HG03064 (cell line): ENCODE measurements around the gene MAPK8IP1.
"Not testable (repeated sequence)": the region's sequence is repeated elsewhere in the genome, so short reads cannot be mapped to it uniquely, and the experiment has no call there.

Experiments
- ATAC-seq: cut with Tn5 transposase; IDR thresholded peaks from one replicate; pipeline ENCODE4 v1.9.1; 2021; ENCODE audit warnings: low read depth; ENCODE audit not compliant: unreplicated experiment

MAPK8IP1 gene

GRCh38 chr11:45889555-45889954 lies 4.1 kb downstream of the MAPK8IP1 start:
- ATAC-seq: no peak

- no peak for ATAC-seq
Observed at GRCh38 chr11:45889966-45890365, 4.5 kb downstream of the MAPK8IP1 start.

DNA sequence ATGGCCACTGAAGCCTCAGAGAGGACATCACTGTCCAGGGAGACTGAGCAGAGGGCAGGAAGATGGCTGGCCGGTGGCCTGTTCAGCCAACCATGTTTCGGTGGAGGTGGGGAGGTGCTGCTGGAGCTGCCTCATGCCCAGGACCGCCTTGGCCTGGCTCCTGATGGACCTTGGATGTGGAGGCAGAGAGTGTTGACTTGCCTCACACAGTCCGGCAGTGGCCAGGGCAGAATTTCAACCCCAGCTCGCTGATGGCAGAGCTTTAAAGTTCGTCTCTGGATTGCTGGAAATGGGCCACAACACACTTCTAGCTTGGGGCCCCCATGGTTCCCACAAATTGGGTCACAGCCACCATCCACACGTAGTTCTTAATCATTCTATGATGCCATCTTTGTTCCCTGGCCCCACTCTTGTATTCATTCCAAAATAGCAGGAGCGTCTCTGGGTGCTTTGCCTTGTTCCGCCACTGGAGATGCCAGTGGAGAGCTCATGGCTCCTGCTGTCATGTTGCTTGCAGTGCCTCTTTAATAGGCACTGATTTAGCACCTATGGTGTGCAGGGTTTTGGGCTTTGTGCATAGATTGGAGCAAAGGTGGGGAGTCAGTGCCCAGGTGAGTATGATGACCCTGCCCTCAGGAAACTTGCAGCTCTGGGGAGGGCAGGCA lies 5.6 kb downstream of the MAPK8IP1 start:
- ATAC-seq: no peak

DNA sequence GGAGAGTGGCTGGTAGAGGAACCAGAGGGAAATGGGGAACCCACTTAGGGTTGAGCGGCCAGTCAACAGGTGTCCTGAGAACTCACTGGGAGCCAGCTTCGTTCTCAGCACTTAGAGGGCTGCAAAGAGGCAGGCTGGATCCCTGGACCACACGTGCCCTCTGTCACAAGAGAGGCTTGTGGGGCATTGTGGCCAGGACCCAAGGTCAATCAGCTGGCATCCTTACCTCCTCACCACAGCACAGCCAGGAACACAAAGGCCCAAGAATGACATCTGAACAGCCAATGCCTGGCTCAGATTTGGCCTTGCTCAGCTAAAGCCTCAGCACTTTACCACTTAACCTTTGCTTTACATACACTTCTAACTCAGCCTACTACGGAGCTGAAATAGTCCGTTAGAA lies 7.4 kb downstream of the MAPK8IP1 start:
- ATAC-seq: no peak

DNA sequence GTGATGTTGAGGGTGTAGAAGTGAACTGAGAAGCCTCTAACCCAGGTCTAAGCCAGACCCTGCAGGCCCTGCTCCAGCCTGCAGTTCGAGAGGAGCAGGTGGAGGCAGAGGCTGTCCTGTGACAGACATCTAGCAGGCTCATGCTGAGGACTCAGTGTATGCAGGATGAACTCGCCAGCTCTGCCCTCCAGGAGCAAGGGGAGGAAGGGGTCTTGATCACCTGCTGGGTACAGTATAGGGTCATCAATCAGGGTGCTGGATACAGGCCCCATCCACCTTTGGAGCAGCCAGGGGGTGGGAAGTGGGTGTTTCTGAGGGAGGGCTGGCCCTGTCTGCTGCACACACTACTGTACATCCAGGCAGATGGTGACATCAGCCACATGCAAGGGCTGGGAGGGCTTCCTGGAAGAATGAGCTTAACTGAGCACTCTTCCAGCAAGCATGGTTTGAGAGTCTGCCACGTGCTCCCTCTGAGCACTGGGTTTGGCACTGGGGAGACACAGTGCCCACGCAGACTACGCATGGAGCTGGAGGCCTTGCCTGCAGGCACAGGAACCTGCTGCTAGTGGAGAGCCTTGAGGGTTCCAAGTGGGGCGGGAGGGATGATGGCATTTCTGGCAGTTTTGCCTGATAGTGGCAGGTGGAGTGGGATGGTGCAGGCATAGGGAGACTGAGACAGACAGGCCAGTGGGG lies 9.2 kb downstream of the MAPK8IP1 start:
- no peak for ATAC-seq

- ATAC-seq: no peak
Observed at GRCh38 chr11:45895553-45896259, 10.3 kb downstream of the MAPK8IP1 start.

DNA sequence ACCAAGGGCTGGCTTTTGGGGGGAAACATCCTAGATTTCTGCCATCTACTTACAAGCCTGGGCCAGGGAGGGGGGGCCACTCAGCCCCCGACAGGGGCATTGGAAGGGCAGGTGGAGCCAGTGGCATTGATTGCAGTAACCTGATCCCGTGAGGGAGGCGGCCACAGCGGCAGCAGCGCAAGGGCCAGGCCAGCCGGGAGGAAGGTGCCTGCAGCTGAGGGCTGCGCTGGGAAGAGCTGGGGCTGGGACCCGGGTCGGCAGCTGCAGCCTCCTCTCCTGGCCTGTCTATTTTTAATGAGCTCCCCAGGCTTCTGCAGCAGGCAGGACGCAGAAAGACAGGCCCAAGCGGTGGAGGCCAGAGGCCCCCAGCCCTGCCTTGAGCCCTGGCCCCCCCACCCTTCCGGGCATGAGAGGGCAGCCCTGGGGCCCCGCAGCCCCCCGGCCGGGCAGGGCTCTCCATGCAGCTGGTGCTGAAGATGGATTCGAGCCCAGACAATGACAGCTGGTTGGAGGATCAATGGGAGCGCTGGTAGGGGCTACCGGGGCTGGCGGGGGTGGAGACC lies 11.1 kb downstream of the MAPK8IP1 start:
- ATAC-seq: no peak

- no peak for ATAC-seq
Observed at GRCh38 chr11:45897556-45897955, 12.1 kb downstream of the MAPK8IP1 start.

- ATAC-seq: no peak
Observed at GRCh38 chr11:45899086-45899447, 13.6 kb downstream of the MAPK8IP1 start.

DNA sequence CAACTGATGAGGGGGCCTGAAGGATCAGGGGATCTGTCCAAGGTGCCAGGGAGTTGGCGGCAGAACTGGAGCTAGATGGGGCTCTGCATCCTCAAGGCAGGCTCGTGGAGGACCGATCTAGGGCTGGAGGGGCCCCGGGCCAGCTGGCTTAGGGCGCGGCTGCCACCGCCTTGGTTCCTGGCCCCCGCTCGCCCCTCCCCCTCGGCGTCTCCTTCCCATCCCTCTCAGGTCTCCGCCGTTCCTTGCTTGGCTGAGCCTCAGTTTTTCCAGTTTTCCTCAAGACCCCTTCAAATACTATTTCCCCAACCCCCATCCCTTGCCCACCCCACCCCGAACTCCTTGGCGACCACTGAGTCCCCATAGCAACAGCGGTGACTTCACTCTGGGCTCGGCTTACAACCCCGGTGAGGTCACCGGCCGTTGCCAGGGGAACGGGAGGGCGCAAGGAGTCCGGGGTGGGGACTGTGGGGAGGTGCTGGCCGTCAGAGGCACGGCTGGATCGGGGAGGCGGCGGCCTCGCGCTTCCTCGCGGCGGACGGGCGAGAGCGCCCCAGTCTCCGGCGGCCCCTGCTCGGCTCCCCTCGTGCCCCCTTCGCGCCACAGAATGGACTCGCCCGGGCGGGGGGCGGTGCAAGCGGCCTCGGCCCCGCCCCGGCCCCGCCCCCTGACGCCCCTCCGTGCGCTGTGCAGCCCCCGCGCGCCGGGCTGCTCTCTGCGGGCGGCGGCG lies 14.2 kb downstream of the MAPK8IP1 start:
- ATAC-seq: no peak

DNA sequence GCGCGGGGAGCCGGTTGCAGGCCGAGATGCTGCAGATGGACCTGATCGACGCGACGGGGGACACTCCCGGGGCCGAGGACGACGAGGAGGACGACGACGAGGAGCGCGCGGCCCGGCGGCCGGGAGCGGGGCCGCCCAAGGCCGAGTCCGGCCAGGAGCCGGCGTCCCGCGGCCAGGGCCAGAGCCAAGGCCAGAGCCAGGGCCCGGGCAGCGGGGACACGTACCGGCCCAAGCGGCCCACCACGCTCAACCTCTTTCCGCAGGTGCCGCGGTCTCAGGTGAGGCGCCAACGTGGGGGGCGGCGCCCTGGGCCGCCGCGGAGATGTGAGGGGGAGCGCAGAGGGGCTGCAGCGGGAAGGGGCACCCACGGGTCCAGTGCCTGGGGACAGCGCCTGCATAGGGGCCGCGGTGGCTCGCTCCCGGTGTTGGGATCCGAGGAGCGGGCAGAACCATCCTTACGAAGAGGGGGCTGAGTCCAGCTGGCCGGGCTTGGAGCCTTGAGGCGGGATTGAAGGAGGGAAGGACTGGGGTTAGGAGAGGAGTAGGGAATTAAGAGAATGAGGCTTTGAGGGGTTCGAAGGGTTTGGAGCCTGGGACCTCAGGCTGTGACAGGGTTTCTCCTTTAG lies 14.8 kb downstream of the MAPK8IP1 start:
- ATAC-seq: not testable (repeated sequence)

DNA sequence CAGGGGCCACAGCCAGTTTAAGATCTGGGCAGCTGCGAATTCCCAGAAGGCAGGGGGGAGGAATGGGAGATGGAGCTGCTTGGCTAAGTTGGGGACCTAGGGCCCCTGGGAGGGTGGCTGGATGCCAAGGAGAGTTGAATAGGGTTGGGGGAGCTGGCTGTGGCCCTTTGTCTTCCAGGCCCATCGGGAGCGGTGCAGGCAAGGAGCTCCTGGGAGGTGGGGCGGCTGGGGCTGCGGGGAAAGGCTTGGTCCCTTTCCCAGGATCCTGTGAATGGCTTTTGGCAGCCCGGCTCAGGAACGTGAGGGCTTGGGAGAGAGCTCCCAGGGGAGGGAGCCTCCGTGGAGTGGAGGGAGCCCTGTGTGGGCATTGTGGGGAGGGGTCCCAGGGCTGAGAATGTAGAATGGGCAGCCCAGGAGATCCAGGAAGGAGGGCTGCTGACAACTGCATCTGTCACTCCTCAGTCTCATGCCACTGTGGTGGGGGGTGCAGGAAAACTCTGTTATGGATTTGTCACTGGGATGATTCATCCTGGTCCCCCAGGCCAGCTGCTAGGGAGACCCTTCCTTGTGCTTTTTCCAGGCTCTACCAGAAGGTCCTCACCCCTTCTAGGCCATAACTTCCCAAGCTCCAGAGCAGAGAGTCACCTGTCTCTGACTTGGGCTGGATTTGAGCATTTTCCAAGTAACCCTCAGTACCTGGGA lies 15.6 kb downstream of the MAPK8IP1 start:
- no peak for ATAC-seq

DNA sequence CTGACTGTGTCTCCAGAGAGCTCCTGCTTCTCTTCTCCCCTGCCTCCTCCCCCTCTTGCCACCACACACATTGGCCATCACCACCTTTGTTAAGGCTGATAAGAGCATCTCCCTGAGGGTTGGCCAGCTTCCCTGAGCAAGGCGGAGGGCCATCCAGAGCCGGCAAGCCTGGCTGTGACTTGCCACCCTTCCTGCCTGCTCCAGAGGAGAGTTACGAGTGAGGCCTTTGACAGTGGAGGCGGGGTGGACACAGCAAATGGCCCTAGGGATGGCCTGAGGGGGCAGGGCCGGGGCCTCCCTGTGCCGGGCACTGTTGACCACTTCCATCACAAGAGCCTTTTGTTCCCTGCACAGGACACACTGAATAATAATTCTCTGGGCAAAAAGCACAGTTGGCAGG lies 16.2 kb downstream of the MAPK8IP1 start:
- ATAC-seq: no peak

DNA sequence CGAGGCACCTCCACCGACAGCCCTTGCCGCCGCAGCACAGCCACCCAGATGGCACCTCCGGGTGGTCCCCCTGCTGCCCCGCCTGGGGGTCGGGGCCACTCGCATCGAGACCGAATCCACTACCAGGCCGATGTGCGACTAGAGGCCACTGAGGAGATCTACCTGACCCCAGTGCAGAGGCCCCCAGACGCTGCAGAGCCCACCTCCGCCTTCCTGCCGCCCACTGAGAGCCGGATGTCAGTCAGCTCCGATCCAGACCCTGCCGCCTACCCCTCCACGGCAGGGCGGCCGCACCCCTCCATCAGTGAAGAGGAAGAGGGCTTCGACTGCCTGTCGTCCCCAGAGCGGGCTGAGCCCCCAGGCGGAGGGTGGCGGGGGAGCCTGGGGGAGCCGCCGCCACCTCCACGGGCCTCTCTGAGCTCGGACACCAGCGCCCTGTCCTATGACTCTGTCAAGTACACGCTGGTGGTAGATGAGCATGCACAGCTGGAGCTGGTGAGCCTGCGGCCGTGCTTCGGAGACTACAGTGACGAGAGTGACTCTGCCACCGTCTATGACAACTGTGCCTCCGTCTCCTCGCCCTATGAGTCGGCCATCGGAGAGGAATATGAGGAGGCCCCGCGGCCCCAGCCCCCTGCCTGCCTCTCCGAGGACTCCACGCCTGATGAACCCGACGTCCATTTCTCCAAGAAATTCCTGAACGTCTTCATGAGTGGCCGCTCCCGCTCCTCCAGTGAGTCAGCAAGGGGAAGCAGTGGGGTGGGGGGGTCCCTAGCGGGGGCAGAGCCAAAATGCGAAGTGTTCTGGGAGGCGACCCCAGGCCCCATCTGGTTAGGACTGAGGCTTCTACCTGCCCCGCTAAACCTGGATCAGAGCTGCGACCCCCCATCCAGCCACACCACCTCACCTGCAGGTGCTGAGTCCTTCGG lies 17.3 kb downstream of the MAPK8IP1 start:
- ATAC-seq: no peak

DNA sequence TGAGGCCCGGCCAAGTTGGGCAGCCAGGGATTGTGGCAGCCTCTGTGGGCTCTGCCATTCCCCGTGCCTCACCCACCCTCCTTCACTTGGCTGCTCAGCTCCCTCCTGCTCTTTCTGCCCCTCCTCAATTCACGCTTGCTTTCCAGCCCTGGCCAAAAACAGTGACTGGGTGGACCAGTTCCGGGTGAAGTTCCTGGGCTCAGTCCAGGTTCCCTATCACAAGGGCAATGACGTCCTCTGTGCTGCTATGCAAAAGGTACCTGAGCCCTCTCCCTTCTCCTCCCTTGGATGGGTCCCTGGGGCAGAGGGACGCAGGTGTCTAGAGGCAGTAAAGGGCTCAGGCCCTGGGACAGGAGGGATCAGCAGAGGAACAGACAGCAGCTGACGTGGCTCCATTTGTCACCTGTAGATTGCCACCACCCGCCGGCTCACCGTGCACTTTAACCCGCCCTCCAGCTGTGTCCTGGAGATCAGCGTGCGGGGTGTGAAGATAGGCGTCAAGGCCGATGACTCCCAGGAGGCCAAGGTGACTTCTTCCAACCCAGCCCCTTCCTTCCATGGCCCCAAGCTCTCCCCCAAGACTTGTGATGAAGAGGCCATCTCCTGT lies 19.0 kb downstream of the MAPK8IP1 start:
- no peak for ATAC-seq

- ATAC-seq: no peak
Observed at GRCh38 chr11:45905095-45905494, 19.6 kb downstream of the MAPK8IP1 start.

DNA sequence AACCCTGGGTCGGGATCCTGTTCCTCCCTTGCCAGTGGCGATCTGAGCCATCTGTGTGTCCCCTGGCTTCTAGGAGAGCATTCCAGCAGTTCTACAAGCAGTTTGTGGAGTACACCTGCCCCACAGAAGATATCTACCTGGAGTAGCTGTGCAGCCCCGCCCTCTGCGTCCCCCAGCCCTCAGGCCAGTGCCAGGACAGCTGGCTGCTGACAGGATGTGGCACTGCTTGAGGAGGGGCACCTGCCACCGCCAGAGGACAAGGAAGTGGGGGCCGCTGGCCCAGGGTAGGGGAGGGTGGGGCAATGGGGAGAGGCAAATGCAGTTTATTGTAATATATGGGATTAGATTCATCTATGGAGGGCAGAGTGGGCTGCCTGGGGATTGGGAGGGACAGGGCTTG lies 20.1 kb downstream of the MAPK8IP1 start:
- ATAC-seq: not testable (repeated sequence)

GRCh38 chr11:45906096-45906682 lies 20.7 kb downstream of the MAPK8IP1 start:
- ATAC-seq: no peak
